H1 (cell line): Measurements from ENCODE around the gene AFF4. TPM values are rescaled to one million over a fixed set of nuclear protein-coding genes. Genes with fewer than 3 reads are reported as not detected.

Experiments used
- CTBP2 ChIP-seq: IDR thresholded peaks from 2 replicates; pipeline ENCODE4 v1.7.0; 2011; ENCODE audit warnings: borderline replicate concordance, mild to moderate bottlenecking, moderate library complexity, mixed read lengths, low read length; ENCODE audit not compliant: insufficient read depth, insufficient read length
- RBBP5 ChIP-seq: IDR thresholded peaks from 2 replicates; pipeline ENCODE4 v1.7.1; 2012; ENCODE audit warnings: low read depth, mild to moderate bottlenecking, inconsistent platforms, low read length, moderate library complexity, borderline replicate concordance
- SP2 ChIP-seq: IDR thresholded peaks from 2 replicates; pipeline ENCODE4 v1.6.1; 2012; ENCODE audit warnings: mild to moderate bottlenecking, low read length, inconsistent platforms
- ZNF274 ChIP-seq: IDR thresholded peaks from 2 replicates; pipeline ENCODE4 v1.7.0; 2012; ENCODE audit warnings: low read length, borderline replicate concordance; ENCODE audit errors: extremely low read depth
- polyA plus RNA-seq, 7 experiments: library from polyadenylated mRNA; depleted of rRNA in 3 of 7; stranded (reverse) in 5 of 7; unstranded in 2 of 7; fragments of >200 nt in 5 of 7; fragments of 200-250 nt in 2 of 7; gene quantifications; 1 replicate in 5 of 7; 2 replicates in 1 of 7; 4 replicates in 1 of 7; pipeline versions ENCODE4 v1.2.1 to v1.2.3, GENCODE V29; 2011 to 2013; ENCODE audit warnings: missing spikeins in 2 of 7, mixed read lengths in 2 of 7
- total RNA-seq: library from RNA; stranded (reverse); fragmentation: NEBNext Ultra II Directional; extraction: Animal tissue kit (Norgen Biotek cat#: 25700); gene quantifications from 2 replicates; pipeline ENCODE4 v1.2.1, GENCODE V29; 2021

Gene AFF4
- total and polyA plus RNA-seq, 2 of the 8 experiments (the other 6 are each of a cell fraction or from before 2014, with no cell fraction given): 12.0 to 61.4 TPM

GRCh38 chr5:132895719-132896305 is 67.6 kb downstream of the AFF4 start (continued):
- no peak for TF ChIP-seq RBBP5
- no peak for TF ChIP-seq SP2
- no peak for TF ChIP-seq CTBP2
- no peak for TF ChIP-seq ZNF274
